HG03060 (cell line): ENCODE measurements around the gene CFAP20.
"Not testable (repeated sequence)": the region's sequence is repeated elsewhere in the genome, so short reads cannot be mapped to it uniquely, and the experiment has no call there.

Experiments
- ATAC-seq: cut with Tn5 transposase; IDR thresholded peaks from one replicate; pipeline ENCODE4 v1.9.1; 2021; ENCODE audit warnings: low read depth, moderate number of reproducible peaks; ENCODE audit not compliant: unreplicated experiment

The CFAP20 gene

DNA sequence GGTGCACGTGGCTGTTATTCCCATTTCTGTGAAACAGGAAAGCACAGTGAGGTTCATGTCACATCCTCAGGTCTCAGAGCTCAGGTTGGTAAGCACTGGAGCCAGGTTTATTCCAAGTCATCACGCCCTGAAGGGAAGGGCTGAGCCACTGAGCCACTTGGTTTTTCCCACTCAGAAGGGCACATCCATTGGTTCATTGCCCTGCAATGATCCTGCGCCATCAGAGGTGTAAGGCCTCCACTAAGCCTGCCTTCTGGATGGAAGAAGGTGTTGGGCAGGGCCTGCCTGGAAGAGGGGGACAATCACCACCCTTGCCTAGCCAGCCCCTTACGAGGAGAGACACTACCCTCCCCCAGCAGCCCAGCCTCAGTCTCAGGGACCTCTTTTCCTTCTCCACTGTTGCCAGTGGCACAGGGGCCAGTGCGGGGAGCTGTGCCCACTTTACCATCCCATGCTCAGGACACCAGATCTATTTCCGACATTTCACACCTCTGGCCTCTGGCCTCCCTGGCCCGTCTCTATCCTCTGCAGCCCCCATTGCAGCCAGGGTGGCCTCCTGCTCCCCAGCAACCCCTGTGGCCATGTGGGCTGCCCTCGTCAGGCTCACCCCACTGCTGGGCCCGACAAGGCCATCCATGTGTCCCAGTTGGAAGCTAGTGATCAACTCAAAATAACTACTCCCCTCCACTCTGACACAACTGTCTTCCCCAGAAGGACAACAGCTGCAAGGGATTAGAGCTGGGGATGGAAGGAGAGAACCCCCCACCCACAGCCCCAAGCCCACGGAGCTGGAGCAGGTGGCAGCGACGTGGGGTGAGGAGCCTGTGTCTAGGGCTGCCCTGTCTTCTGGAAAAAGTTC is 29.9 kb downstream of the CFAP20 start:
- no peak for ATAC-seq

DNA sequence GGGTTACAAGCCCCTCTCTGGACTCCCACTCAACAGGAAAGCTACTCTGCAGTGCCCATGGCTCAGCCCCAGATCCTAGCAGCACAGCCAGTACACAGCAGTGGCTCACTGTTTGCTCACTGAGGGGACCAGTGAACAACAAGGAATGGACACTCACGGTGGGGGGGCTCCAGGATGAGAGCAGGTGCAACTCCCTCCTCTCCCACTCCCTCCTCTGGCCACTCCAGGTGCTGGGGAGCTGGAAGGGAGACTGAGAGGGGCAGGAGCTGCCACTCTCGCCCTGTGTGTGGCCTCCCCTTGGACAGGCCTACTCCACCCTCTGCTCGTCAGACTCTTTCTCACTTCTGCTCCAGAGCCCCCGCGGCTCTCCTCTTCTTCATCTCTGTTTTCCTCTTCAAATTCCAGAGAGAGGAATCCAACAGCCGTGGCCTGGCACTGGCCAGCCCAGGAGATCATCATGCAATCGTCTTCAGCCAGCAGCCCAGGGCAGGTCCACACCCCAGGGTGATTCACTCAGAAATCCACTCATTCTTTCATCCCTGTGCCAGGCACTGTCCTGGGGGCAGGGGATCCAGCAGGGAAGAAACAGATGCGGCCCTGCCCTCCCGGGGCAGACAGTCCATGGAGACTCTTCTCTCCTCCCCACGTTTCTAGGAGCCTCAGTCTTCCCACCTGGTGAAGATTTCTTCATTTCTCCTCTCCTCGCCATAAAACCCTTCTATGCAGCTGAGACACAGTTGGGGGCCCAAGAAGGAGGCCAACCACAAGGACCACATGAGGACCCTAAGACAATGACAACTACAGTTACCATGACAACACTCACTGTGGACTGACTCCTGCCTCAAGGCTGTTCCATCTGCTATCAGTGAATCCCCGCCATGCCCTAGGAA is 30.7 kb downstream of the CFAP20 start:
- ATAC-seq, result no peak

DNA sequence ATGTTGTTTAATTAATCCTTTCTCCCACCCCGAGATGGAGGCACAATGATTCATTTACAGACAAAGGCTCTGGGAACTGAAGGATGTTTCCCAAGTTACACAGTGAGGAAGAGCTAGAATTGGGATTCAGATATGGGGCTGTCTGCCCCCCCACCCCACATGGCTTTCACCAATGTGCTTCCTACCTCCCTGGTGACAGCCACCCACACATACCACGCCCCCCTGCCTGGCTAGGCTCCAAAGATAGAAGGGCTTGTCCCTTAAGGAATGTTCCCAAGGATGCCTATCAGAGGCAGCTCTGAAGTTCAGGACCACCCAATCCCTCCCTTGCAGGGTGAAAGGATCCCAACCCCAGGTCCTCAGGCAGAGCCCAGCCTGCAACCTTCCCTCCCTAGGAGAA is 32.9 kb downstream of the CFAP20 start:
- ATAC-seq, result no peak

DNA sequence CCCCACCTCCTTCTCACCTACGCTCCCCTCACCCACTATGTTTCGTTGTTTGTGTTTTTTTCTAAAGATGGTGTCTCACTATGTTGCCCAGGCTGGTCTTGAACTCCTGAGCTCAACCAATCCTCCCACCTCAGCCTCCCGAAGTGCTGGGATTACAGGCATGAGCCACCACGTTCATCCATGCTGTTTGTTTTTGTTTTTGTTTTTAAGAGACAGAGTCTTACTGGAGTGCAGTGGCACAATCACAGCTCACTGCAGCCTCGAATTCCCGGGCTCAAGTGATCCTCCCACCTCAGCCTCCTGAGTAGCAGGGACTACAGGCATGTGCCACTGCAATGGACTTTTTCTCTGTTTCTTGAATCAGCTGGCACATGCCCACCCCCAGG is 33.6 kb downstream of the CFAP20 start:
- not testable (repeated sequence) for ATAC-seq

DNA sequence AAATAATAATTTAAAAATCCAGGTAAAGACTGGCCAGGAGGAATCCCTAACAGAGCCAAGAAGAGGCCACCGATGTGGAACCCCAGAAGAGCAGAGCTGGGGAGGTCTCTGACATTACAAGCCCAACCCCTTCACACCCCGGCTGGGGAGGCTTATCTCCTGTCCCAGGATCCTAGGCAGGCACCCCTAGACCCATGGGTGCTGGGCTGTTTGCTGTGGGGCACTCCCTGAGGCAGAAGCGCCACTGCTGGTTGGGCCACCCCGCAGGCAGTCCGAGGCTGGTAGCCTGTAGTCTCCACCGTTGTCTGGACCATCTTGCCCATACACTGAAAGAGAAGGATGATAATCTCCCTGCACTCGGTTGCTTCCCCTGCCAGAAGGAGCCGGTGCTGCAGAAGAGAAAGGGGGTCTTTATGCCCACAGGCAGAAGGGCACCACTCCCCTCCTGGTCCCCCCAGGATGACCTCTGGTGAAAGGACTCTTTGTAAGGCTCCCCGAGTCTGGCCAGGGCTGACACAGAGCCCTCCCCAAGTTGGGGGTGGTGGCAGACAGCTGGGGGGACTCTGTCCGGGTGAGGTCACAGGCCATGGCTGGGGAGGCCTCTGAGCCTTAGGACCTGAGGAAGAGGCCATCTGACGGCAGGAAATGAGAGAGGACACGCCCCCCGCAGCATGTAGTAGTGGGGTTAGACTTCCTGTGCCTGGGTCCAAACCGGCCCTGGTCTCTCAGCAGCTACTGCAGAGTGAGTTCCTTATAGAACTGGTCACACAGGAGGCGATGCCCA is 34.2 kb downstream of the CFAP20 start:
- no peak for ATAC-seq

DNA sequence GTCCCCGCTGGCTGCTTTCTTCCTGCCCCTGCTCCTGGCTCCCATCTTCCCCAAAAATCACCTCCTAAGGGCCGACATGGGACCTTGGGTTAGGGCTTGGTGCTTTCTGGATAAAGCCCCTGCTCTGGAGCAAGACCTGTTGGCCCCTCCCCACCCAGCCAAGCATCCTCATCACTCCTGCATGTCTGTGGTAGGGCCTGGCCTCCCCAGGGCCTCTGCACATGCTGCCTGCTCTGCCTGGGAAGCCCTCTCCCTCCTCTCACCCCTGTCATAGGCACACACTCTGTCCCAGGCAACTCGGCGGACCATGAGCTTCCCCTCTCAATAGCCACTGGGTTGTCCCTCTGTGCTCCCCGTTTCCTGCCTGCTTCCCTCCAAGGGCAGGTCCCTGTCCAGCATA is 35.2 kb downstream of the CFAP20 start:
- ATAC-seq, result no peak

DNA sequence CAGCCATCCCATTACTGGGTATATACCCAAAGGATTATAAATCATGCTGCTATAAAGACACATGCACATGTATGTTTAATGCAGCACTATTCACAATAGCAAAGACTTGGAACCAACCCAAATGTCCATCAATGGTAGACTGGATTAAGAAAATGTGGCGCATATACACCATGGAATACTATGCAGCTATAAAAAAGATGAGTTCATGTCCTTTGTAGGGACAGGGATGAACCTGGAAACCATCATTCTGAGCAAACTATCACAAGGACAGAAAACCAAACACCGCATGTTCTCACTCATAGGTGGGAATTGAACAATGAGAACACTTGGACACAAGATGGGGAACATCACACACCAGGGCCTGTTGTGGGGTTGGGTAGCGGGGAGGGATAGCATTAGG is 38.8 kb downstream of the CFAP20 start:
- not testable (repeated sequence) for ATAC-seq

DNA sequence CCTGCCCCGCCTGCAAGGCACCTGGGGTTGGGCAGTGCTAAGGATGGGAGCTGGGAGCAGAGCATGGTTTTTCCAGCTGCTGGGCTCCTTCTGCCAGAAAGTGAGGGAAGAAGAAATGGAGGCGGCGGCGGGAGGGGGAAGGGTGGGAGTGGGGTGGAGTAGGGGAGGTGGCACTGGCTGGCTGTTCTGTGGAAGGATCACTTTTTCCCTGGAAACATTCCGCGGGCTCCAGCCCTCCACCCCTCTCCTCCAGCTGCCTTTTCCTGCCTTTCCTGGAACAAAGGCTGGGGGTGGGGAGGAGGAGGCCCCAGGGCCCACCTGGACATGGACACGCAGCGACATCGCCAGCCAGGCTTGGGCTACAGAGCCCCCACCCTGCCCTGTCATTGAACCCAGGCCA is 41.1 kb downstream of the CFAP20 start:
- ATAC-seq, result no peak

DNA sequence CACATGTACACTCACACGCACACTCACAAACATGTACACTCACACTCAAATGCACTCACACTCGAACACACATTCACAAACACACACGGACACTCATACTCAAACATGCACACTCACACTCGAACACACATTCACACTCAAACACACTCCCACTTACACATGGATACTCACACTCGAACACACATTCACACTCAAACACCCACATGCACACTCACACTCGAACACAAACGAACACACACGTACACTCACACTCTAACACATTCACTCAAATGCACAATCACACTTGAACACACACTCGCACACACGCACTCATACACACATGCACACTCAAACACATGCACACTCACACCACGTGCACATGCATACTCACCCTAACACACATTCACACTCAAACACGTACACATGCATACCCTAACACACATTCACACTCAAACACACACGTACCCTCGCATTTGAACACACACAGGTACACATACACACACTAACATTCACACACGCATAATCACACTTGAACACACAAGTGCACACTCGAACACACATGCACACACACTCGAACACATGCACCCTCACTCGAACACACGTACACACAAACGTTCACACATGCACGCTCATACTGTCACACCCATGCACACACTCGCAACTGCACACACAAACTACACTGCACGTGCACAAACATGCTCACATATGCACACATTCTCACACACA is 41.8 kb downstream of the CFAP20 start:
- ATAC-seq, result no peak

DNA sequence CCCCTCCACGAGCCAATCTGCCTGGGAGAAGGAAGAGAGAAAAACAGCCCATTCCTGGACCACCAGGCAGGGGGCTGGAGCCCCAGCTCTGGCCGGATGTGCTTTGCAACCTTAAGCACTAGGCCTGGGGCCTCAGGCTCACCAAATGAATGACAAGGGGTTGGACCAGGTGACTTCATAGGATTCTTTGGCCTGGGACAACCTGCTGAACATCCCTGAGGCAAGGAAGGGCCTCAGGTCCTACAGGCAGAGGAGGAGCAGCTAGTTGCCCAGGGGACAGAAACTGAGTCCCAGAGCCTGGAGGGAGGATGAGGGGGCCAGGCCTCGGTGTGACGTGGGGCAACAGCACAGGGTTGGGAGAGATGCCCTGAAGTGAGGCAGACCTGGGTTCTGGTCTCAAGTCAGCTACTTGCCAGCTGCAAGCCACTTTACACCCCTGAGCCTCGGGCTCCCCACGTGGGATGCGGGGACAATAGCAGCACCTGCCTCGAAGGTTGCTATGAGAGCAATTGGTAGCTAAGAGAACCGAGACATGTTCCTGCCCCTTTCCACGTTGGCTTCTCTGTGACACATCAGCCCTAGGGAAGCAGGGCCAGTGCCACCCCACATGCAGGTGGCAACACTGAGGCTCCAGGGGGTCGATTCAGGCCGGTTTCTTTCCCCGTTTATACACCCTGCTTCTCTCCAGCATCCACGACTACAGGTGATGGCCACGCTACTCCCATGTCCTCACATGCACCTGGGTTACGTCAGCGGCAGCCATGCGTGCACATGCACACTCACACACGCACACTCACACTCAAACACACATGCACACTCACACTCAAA is 42.6 kb downstream of the CFAP20 start:
- no peak for ATAC-seq

DNA sequence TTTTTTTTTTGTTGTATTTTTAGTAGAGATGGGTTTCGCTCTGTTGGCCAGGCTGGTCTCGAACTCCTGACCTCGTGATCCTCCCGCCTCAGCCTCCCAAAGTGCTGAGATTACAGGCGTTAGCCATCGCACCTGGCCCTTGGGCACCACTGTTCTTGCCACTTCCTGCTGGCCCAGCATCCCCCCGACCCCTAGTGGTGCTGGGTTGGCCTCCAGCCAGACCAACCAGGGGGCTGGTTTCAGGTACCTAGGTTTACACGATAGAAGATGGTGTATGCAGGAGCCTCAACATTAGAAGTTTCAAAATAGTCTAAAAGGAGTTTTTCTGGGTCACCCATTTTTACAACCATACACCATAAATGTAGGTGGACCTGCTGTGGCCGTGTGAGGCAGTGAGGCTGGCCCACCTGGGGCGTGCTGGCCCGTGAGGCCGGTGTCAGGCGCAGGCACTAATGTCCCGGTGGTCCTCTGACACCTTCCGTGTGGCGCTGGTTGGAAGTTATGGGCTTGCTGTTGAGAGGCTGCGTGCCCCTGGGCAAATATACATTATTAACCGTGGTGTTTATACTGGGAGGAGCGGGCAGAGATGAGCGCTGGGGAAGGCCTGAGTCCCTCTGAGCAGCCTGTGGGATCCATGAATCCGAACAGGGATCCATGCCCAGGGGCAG is 43.5 kb downstream of the CFAP20 start:
- ATAC-seq, result no peak

DNA sequence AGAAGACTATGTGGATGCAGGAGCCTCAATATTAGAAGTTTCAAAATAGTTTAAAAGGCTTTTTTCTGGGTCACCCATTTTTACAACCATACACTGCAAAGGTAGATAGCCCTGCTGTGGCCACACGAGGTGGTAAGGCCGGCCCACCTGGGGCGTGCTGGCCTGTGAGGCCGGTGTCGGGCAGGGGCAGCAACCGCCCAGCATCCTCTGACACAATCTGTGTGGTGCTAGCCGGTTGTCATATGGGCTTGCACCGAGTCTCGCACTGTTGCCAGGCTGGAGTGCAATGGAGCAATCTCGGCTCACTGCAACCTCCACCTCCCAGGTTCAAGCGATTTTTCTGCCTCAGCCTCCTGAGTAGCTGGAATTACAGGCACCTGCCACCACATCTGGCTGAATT is 44.0 kb downstream of the CFAP20 start:
- ATAC-seq, result no peak

DNA sequence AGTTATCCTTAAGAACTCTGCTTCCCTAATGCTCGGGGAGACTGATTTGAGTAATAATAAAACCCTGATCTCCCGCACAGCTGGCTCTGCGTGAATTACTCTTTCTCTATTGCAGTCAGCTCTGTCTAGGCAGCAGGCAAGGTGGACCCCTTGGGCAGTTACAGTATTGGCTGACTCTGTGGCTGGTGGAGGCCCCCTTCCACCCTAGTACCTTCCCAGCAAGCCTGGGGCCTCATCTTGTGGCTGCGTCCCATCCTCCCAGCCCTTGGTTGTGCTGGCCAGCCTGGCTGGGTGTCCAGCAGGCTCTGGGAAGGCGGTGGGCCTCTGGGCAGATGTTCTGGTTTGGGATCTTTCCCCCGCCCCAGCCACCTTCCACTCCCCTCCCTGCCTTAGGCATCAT is 44.5 kb downstream of the CFAP20 start:
- ATAC-seq, result no peak

DNA sequence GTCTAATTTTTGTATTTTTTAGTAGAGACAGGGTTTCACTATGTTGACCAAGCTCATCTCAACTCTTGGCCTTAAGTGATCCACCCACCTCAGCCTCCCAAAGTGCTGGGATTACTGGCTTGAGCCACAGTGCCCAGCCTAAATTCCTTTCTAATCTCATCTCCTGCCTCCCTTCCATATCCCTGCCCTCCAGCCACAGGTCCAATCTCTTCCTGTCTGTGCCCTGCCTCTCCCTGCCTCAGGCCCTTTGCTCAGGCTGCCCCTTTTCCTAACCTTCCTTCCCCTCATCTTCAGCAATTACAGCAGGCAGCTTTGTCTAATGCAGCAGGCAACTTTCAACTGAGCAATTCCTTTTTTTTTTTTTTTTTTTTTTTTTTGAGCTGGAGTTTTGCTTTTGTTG is 46.8 kb downstream of the CFAP20 start:
- no peak for ATAC-seq

DNA sequence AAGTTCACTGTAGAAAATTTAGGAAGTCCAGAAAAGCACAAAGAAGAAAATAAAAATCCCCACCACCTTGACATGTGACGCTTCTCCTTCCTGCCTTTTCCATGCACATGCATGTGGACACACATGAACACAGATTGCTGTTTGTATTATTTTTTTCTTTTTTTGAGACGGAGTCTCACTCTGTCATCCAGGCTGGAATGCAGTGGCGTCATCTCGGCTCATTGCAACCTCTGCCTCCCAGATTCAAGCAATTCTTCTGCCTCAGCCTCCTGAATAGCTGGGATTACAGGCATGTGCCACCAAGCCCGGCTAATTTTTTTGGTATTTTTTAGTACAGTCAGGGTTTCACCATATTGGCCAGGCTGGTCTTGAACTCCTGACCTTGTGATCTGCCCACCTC is 48.5 kb downstream of the CFAP20 start:
- not testable (repeated sequence) for ATAC-seq

DNA sequence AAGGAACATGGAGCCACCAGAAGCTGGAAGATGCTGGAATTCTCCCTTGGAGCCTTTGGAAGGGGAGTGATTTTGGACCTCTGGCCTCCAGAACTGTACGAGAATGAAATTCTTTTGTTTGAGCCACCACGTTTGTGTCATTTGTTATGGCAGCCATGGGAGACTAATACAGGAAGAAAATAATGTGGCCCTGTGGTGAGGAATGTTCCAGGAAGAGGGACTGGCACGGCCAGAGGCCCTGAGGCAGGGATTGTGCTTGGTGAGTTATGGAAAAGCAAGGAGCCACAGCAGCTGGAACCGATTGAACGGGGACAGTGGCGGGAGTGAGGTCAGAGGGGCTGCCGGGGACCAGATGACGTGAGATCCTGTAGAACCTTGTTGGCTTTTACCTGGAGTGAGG is 51.4 kb downstream of the CFAP20 start:
- no peak for ATAC-seq

DNA sequence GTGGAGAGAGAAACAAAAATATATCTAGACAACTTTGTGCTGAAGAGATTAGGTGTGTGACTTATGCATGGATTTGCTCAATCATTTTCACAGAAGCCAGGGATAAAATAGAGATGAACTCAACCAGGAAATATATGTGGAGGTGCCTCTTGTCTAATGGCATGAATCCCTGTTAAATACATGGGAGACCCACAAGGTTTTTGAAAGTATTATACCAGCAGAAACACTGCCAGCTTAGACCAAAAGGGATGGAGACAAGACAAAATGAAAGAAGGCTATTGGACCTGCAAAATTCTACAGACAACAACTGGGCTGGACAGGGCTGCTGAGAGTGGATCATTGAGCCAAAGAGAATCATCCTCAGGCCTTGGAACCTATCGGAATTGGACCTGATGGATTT is 52.7 kb downstream of the CFAP20 start:
- no peak for ATAC-seq

DNA sequence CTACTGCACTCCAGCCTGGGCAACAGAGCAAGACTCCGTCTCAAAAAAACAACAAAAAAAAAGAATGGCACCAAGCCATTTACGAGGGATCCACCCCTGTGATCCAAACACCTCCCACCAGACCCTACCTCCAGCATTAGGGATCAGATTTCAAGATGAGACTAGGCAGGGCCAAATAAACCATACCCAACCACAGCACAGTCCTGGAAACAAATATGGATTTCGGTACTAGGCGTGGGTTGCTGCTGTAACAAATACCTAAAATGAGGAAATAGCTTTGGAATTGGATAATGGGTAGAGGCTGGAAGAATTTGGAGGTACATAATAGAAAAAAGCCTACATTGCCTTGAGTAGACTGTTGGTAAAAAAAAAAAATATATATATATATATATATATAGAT is 54.5 kb downstream of the CFAP20 start:
- no peak for ATAC-seq

DNA sequence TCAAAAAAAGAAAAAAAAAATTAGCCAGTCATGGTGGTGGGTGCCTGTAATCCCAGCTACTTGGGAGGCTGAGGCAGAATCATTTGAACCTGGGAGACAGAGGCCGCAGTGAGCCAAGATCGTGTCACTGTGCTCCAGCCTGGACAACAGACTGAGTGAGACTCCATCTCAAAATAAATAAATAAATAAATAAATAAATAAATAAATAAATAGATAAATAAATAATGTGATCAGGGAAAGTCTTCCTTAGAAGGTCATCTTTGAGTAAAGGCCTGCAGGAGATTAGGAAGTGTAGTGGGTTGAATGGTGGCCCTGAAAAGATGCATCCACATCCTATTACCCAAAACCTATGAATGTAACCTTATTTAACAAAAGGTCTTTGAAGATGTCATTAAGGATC is 56.1 kb downstream of the CFAP20 start:
- ATAC-seq, result not testable (repeated sequence)
